HFF-Myc (cell line): ENCODE results near the gene MINK1.
A peak's percentile ranks its signal among the peaks of the same experiment; 100 is the strongest.

Experiments used
- DNase-seq: peaks from one replicate; pipeline ENCODE4 v3.0.0-alpha.2; 2011; ENCODE audit warnings: low read depth; ENCODE audit errors: extremely low read depth
- H3K4me3 ChIP-seq: replicated peaks from 2 replicates; pipeline ENCODE4 v1.5.1; 2011; ENCODE audit warnings: low read depth, mild to moderate bottlenecking, control low read depth, low read length
- TF ChIP-seq, protein P1 (sequence below): IDR thresholded peaks from 2 replicates; pipeline ENCODE4 v1.5.1; 2012; ENCODE audit warnings: mild to moderate bottlenecking, low read depth, low read length, control low read depth; ENCODE audit errors: missing control alignments

MINK1 gene

GRCh38 chr17:4944163-4944553, 111.0 kb downstream of the MINK1 start:
- no peak overlapping the region for H3K4me3 ChIP-seq
- no peak for DNase-seq
- TF ChIP-seq, protein P1, sequence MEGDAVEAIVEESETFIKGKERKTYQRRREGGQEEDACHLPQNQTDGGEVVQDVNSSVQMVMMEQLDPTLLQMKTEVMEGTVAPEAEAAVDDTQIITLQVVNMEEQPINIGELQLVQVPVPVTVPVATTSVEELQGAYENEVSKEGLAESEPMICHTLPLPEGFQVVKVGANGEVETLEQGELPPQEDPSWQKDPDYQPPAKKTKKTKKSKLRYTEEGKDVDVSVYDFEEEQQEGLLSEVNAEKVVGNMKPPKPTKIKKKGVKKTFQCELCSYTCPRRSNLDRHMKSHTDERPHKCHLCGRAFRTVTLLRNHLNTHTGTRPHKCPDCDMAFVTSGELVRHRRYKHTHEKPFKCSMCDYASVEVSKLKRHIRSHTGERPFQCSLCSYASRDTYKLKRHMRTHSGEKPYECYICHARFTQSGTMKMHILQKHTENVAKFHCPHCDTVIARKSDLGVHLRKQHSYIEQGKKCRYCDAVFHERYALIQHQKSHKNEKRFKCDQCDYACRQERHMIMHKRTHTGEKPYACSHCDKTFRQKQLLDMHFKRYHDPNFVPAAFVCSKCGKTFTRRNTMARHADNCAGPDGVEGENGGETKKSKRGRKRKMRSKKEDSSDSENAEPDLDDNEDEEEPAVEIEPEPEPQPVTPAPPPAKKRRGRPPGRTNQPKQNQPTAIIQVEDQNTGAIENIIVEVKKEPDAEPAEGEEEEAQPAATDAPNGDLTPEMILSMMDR, result no peak

- H3K4me3 ChIP-seq, result peak overlapping the region; percentile 97
- TF ChIP-seq, protein P1, result no peak
- DNase-seq, result no peak
Measured at GRCh38 chr17:4944554-4945175, 111.5 kb downstream of the MINK1 start.

DNA sequence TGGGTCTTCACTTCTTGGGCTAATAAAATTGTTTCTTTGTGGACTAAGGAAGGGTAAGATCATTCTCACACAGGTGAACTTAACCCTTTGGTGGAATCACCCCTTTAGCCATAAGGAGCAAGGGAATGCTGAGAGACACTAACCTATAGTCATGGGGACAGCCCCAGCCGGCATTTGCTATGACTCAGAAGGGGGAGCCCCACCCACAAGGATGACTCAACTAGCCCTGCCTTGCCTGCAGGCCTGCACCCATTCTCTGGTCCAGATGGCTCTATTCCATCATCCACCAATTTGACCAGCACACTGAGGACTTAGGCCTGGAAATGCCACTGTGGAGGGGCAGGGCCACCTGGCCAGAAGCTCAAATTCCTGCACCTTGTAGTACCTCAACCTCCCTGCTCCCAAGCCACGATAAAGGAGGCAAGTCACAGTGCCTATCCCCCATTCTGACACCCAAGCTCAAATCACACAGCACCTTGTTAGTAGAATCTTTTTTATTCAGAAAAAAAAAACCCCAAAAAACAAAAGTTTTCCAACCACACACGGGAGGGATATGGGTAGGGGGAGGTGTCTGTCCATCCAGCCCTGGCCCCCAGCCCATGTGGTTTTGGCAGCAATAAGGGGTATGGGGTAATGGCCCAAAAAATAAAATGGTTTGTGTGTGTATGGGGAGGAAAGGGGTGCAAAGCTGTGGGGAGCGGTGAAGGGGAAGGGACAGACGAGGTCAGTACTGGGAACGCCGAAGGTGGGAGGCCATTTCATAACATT, 112.2 kb downstream of the MINK1 start:
- H3K4me3 ChIP-seq, result peak overlapping the region; percentile 97
- peak; percentile 81 for DNase-seq
- TF ChIP-seq, protein P1, result no peak

DNA sequence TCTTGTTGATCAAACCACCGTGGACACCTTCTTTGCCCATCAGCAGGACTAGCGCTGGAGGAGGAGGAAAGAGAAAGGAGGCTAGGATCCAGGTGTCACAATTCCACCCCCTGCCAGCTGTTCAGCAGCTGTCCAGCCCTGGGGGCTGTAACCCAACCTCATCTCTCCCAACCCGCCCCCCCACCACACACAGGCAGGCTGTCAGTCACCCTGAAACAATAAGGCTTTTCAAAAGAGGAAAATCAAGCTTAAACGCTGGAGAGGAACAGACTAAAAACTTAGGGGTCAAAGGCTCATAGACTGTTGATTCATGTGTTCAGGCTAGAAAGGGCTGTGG, 112.8 kb downstream of the MINK1 start:
- H3K4me3 ChIP-seq, result peak overlapping the region; percentile 97
- TF ChIP-seq, protein P1, result no peak
- no peak for DNase-seq

DNA sequence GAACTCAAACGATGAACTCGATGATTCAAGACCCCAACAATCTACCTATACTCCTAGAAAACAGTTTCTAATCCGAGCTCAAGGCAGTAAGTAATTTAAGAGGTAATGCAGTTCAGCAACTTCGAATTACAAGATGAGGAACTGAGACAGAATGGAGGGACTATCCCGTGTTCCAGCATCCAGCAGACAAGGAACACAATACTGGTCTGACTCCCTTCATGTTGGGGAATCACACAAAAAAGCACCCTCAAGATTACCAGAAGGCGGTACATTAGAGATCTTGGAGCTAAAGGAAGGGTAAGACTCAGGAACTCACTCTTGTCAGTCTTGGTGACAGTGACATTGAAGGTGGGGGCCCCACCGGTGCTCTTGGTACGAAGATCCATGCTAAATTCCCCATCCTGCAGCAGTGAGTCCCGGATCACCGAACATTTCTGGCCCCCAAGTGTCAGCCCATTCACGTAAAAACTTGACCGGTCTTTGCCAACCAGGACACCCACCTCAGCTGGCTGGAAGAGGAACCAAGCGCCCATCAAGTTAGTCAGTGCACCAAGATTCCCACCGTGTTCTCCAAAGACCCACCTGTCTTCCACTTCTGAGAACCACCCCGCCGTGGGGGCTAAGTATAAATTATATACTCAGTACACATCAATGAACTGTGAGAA, 113.3 kb downstream of the MINK1 start:
- TF ChIP-seq, protein P1, result no peak
- no peak for DNase-seq
- H3K4me3 ChIP-seq, result peak overlapping the region; percentile 97

GRCh38 chr17:4947010-4947410, 113.9 kb downstream of the MINK1 start:
- peak overlapping the region; percentile 97 for H3K4me3 ChIP-seq
- TF ChIP-seq, protein P1, result no peak
- DNase-seq, result no peak
